Retina (tissue), 1 donor: ENCODE measurements around the gene IFNGR1.
"Not testable (repeated sequence)": the region's sequence is repeated elsewhere in the genome, so short reads cannot be mapped to it uniquely, and the experiment has no call there.

ENCODE experiments used
- DNase-seq: peaks from one replicate; pipeline ENCODE4 v3.0.0-alpha.2; 2016

The IFNGR1 gene

GRCh38 chr6:137208279-137208678, 10.9 kb downstream of the IFNGR1 start:
- DNase-seq = no peak

GRCh38 chr6:137207457-137207856, 11.7 kb downstream of the IFNGR1 start:
- DNase-seq = not testable (repeated sequence)

- DNase-seq = no peak
Observed at GRCh38 chr6:137206577-137206976, 12.6 kb downstream of the IFNGR1 start.

GRCh38 chr6:137203256-137203655, 15.9 kb downstream of the IFNGR1 start:
- DNase-seq = no peak

- no peak for DNase-seq
Observed at GRCh38 chr6:137202078-137202477, 17.1 kb downstream of the IFNGR1 start.

- DNase-seq = no peak
Observed at GRCh38 chr6:137201006-137201405, 18.2 kb downstream of the IFNGR1 start.

GRCh38 chr6:137200288-137200687, 18.9 kb downstream of the IFNGR1 start:
- DNase-seq = no peak

- DNase-seq = no peak
Observed at GRCh38 chr6:137197684-137198645, 21.2 kb downstream of the IFNGR1 start.

GRCh38 chr6:137193256-137194070, 25.7 kb downstream of the IFNGR1 start:
- DNase-seq = no peak

- DNase-seq = no peak
Observed at GRCh38 chr6:137192821-137193220, 26.4 kb downstream of the IFNGR1 start.

- no peak for DNase-seq
Observed at GRCh38 chr6:137191670-137192069, 27.5 kb downstream of the IFNGR1 start.

- DNase-seq = no peak
Observed at GRCh38 chr6:137191236-137191635, 27.9 kb downstream of the IFNGR1 start.

- DNase-seq = no peak
Observed at GRCh38 chr6:137190583-137191094, 28.5 kb downstream of the IFNGR1 start.

GRCh38 chr6:137188855-137189254, 30.3 kb downstream of the IFNGR1 start:
- no peak for DNase-seq

GRCh38 chr6:137185290-137185689, 33.9 kb downstream of the IFNGR1 start:
- DNase-seq = no peak

GRCh38 chr6:137182654-137183073, 36.5 kb downstream of the IFNGR1 start:
- no peak for DNase-seq

GRCh38 chr6:137181891-137182653, 37.1 kb downstream of the IFNGR1 start:
- DNase-seq = no peak

- DNase-seq = no peak
Observed at GRCh38 chr6:137177611-137178010, 41.6 kb downstream of the IFNGR1 start.

GRCh38 chr6:137176729-137177128, 42.5 kb downstream of the IFNGR1 start:
- DNase-seq = no peak

- DNase-seq = no peak
Observed at GRCh38 chr6:137175868-137176245, 43.3 kb downstream of the IFNGR1 start.

- no peak for DNase-seq
Observed at GRCh38 chr6:137175157-137175867, 43.9 kb downstream of the IFNGR1 start.

GRCh38 chr6:137173501-137173900, 45.7 kb downstream of the IFNGR1 start, which contains the start of gene IL22RA2:
IL22RA2 (minus strand) TSS chr6:137173644; CDS start chr6:137161749, 11,895 bp downstream.
- DNase-seq = no peak
